Breast epithelium (tissue), 3 donors: ENCODE measurements around the gene MCRIP1.

Experiments
- POLR2A ChIP-seq: fragments of 450-650 bp; IDR thresholded peaks from one replicate; pipeline ENCODE4 v1.6.1; 2016; ENCODE audit warnings: antibody characterized with exemption, mild to moderate bottlenecking, moderate library complexity
- TF ChIP-seq, protein P1 (sequence below), 3 donors: fragments of 450-650 bp; IDR thresholded peaks; one replicate each; pipeline ENCODE4 v1.5.1; 2016 to 2017; ENCODE audit warnings: antibody characterized with exemption in 3 of 3, mild to moderate bottlenecking in 3 of 3, moderate library complexity in 3 of 3

- TF ChIP-seq, protein P1, sequence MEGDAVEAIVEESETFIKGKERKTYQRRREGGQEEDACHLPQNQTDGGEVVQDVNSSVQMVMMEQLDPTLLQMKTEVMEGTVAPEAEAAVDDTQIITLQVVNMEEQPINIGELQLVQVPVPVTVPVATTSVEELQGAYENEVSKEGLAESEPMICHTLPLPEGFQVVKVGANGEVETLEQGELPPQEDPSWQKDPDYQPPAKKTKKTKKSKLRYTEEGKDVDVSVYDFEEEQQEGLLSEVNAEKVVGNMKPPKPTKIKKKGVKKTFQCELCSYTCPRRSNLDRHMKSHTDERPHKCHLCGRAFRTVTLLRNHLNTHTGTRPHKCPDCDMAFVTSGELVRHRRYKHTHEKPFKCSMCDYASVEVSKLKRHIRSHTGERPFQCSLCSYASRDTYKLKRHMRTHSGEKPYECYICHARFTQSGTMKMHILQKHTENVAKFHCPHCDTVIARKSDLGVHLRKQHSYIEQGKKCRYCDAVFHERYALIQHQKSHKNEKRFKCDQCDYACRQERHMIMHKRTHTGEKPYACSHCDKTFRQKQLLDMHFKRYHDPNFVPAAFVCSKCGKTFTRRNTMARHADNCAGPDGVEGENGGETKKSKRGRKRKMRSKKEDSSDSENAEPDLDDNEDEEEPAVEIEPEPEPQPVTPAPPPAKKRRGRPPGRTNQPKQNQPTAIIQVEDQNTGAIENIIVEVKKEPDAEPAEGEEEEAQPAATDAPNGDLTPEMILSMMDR (IDR thresholded peaks at IDR 0.05) = no peak
- TF ChIP-seq POLR2A = no peak
Measured at GRCh38 chr17:81819708-81820107, 13.4 kb downstream of the MCRIP1 start.
